ENCODE results near the gene SPATA13. TPM values are rescaled to one million over a fixed set of nuclear protein-coding genes. Genes with fewer than 3 reads are reported as not detected.

The SPATA13 gene
- total RNA-seq, 2 donors from 2014 or later = 101 to 112 TPM

DNA sequence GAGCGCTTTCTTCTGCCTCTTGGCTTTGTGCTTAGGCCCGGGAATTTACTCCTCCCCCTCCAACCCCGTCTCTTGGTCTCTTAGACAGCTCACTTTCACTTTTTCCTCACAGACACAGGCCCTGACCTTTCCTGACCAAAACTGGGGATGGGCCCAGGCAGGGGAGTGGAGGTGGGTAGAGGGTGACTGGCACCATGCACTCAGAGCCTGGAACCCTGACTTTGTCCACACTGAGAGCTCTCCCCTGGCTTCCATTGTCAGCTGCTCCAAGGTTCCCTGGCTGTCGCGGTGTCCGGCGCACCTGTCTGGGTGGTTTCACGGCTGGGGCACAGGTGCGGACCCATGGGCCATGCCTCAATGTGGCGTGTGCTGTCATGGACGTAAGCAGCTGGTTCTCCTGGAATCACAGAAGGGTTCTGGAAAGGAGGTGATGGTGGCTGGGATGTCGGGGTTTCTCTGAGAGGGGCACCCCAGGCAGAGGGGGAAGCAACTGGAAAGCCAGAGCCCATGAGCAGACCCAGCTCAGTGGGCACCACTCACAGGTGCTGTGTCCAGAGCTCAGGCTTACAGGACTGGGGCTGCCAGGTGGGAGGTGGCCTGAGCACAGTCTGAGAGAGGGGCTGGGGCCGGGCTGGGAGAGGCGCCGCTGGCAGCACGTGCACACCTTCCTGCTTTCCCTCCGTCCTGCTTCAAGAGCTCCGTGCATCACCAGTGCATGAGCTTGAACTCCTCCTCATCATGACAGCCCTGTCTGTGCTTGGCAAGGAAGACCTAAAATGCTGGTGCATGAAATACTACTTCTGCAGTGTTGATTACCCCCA is 120.9 kb downstream of the SPATA13 start:
- peak overlapping the region; percentile 39 for H3K4me3 Mint-ChIP-seq
- H3K36me3 Mint-ChIP-seq (ENCODE audit: low read depth) = peaks cover 7% of the 10 kb centered on the region
- ATAC-seq (no peak), DNase-seq (no peak)
- H3K9me3 ChIP-seq (ENCODE audit: control insufficient read depth, low read length, poor library complexity, severe bottlenecking) = no peaks in the 10 kb centered on the region
- peak overlapping the region; percentile 88 for H3K27ac Mint-ChIP-seq
- peaks cover 43% of the 10 kb centered on the region for H3K4me1 Mint-ChIP-seq
- H3K27me3 Mint-ChIP-seq = no peaks in the 10 kb centered on the region

DNA sequence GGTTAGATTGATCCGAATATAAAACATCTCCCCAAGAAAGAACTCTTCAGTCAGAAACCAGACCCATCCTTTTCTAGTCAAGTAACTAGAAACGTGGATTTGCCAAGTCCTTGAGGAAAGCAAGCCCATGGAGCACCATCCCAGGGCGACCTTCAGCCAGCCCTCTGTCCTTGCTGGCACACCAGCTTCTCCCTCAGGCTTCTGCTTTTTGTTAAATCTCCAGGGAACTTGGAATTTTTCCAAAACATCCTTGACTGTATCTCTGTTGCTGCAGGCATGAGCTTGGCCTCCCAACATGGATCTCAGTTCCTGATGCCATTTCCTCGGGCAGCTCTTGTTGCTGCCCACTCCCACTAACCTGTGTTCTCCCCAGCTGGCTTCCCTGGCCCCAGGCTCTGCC is 121.7 kb downstream of the SPATA13 start:
- Mint-ChIP-seq H3K4me1 (peaks cover 36% of the 10 kb centered on the region), H3K27ac (peak overlapping the region; percentile 83), H3K4me3 (peak overlapping the region; percentile 41), H3K36me3 (ENCODE audit: low read depth) (peaks cover 6% of the 10 kb centered on the region), H3K27me3 (no peaks in the 10 kb centered on the region)
- H3K9me3 ChIP-seq (ENCODE audit: control insufficient read depth, low read length, poor library complexity, severe bottlenecking) = no peaks in the 10 kb centered on the region
- no peak for ATAC-seq
- no peak for DNase-seq

DNA sequence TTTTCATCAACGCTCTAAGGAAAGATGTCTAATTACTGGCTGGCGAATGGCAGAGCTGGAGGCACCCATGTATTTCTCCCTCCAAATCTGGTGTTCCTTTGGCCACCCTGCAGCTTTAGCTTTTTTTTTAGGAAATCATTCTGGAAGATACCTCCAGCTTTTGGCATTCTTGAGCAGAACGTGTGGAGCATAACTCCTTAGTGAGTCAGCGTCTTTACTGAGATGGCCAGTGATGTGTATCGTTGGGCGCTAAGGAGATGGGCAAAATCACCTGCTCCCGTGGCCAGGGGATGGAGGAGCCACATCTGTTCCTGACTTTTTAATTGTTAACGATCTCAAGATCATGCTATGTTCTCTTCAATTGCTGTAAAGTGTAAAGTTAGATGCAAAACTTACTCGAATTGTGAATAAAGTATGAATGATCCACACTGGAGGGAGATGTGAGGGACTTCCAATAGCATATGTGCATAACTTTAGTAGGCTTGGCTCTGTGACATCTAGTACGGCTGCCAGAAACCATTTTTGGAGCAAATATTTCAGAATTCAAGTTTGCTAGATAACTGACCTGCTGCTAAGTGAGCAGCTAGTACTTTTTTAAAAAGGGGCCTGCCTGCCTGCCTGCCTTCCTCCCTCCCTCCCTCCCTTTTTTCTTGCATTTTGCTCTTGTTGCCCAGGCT is 124.5 kb downstream of the SPATA13 start:
- H3K4me3 Mint-ChIP-seq = no peak overlapping the region
- peaks cover 21% of the 10 kb centered on the region for H3K4me1 Mint-ChIP-seq
- peak overlapping the region; percentile 14 for H3K27ac Mint-ChIP-seq
- ATAC-seq (no peak), DNase-seq (no peak)
- no peaks in the 10 kb centered on the region for H3K27me3 Mint-ChIP-seq
- H3K9me3 ChIP-seq (ENCODE audit: control insufficient read depth, low read length, poor library complexity, severe bottlenecking) = no peaks in the 10 kb centered on the region
- H3K36me3 Mint-ChIP-seq (ENCODE audit: low read depth) = peaks cover 10% of the 10 kb centered on the region

DNA sequence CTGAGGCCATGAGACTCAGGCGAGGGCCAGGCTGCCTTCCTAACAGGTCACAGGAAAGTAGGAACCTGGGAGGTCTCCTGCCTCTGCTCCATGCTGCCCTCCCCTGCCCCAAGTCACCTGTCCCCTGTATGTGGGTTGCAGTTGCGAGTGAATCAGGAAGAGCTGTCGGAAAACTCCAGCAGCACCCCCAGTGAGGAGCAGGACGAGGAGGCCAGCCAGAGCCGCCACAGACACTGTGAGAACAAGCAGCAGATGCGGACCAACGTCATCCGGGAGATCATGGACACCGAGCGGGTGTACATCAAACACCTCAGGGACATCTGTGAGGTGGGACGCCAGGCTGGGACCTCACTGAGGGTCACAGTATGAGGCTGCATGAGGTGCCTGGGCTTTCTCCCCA is 126.1 kb downstream of the SPATA13 start:
- no peaks in the 10 kb centered on the region for H3K9me3 ChIP-seq (ENCODE audit: control insufficient read depth, low read length, poor library complexity, severe bottlenecking)
- Mint-ChIP-seq H3K36me3 (ENCODE audit: low read depth) (peaks cover 10% of the 10 kb centered on the region), H3K27me3 (no peaks in the 10 kb centered on the region), H3K4me3 (no peak overlapping the region), H3K27ac (no peak overlapping the region), H3K4me1 (peaks cover 13% of the 10 kb centered on the region)
- ATAC-seq = no peak
- no peak for DNase-seq

DNA sequence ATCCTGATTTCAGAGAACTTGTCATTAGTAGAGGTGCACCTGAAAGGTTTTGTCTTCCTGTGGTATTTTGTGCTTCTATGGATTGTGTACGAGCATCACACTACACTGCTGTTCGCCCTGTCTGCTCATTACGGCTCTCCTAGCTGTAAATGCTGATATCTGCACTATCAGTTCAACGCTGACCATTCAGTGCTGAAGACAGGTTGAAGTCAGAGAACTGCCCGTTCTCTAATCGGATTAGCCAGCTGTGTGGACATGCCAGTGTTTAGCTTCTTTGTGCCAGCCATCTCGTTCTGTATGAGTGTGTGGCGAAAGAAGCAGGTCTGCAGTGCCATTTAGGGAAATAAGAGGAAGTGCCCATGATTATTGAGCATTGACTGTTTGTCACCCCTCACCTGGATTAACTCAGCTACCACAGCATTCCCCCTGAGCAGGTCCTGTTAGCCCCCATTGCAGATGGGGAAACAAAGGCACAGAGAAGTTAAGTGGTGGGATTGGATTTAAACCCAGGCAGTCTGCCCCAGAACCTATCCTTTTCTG is 127.3 kb downstream of the SPATA13 start:
- H3K9me3 ChIP-seq (ENCODE audit: control insufficient read depth, low read length, poor library complexity, severe bottlenecking) = no peaks in the 10 kb centered on the region
- H3K27me3 Mint-ChIP-seq = no peaks in the 10 kb centered on the region
- H3K27ac Mint-ChIP-seq = no peak overlapping the region
- H3K36me3 Mint-ChIP-seq (ENCODE audit: low read depth) = peaks cover 13% of the 10 kb centered on the region
- no peak overlapping the region for H3K4me3 Mint-ChIP-seq
- ATAC-seq (no peak), DNase-seq (no peak)
- H3K4me1 Mint-ChIP-seq = peaks cover 6% of the 10 kb centered on the region

DNA sequence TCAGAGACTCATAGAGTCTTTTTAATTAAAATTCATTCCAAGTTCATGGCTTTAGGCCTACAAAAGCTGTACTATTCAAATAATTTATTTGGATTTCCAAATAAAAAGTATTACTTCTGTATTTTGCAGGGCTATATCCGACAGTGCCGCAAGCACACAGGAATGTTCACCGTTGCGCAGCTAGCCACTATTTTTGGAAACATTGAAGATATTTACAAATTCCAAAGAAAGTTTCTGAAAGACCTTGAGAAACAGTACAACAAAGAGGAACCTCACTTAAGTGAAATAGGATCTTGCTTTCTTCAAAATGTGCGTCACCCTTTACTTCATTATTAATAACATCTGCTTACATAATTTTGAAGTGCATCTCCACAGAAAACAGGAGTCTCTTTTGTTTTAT is 128.3 kb downstream of the SPATA13 start:
- H3K4me1 Mint-ChIP-seq = peaks cover 2% of the 10 kb centered on the region
- H3K27me3 Mint-ChIP-seq = no peaks in the 10 kb centered on the region
- no peak overlapping the region for H3K4me3 Mint-ChIP-seq
- no peak overlapping the region for H3K27ac Mint-ChIP-seq
- peaks cover 10% of the 10 kb centered on the region for H3K36me3 Mint-ChIP-seq (ENCODE audit: low read depth)
- ATAC-seq (no peak), DNase-seq (no peak)
- H3K9me3 ChIP-seq (ENCODE audit: control insufficient read depth, low read length, poor library complexity, severe bottlenecking) = no peaks in the 10 kb centered on the region

DNA sequence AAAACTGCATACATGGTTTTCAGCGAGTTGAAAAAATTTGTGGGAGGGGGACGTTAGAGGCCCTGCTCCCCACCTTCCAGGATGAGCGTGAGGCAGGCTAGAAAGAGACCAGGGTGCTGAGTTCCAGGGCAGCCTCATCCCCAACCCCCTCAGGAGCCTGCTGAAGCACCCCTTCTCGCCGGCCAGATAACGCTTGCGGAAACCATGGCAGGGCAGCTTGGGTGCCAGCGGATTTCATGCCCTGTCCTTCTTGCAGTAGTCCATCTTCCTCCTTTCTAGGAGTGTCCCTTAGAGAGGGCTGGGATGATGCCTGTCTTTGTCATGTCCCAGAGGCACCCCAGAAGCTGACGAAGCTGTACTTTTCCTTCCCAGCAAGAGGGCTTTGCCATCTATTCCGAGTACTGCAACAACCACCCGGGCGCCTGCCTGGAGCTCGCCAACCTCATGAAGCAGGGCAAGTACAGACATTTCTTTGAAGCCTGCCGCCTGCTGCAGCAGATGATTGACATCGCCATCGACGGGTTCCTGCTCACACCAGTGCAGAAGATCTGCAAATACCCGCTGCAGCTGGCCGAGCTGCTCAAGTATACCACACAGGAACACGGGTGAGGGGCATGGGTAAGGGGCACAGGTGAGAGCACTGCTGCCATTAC is 129.9 kb downstream of the SPATA13 start:
- DNase-seq (no peak), ATAC-seq (no peak)
- H3K9me3 ChIP-seq (ENCODE audit: control insufficient read depth, low read length, poor library complexity, severe bottlenecking) = no peaks in the 10 kb centered on the region
- H3K27me3 Mint-ChIP-seq = no peaks in the 10 kb centered on the region
- peaks cover 4% of the 10 kb centered on the region for H3K4me1 Mint-ChIP-seq
- peaks cover 8% of the 10 kb centered on the region for H3K36me3 Mint-ChIP-seq (ENCODE audit: low read depth)
- no peak overlapping the region for H3K27ac Mint-ChIP-seq
- no peak overlapping the region for H3K4me3 Mint-ChIP-seq

DNA sequence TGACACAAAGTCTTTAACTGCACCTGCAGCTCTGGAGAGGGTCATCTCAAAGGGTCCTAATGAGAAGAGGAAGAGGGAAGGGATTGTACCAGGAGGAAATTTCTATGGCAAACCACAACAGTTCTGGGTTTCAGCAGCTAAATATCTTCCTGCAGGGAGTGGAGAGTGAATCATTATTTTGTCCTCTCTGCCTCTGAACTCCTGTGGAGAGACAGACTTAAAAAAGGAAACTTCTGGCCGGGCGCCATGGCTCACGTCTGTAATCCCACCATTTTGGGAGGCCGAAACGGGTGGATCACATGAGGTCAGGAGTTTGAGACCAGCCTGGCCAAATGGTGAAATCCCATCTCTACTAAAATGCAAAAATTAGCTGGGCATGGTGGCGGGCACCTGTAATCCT is 132.0 kb downstream of the SPATA13 start:
- no peak for DNase-seq

DNA sequence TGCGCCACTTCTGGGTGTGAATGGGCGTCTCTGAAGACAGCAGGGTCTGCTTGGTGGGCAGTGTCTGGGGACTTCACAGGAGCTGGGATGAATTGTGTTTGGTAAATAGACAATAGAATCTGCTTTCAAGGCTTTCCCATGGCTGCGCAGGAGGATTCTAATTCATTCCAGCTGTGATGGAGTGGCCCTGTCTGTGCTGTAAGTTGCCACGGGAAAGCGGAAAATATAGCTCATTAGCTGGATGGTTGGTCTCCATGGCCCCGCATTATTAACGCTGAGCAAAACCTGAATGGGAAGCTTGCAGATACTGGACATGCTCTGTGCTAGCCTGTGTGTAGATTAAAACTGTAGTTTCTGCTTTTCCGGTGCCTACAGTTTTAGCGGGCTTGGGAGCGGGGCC is 133.2 kb downstream of the SPATA13 start:
- Mint-ChIP-seq H3K27me3 (no peaks in the 10 kb centered on the region), H3K27ac (peak overlapping the region; percentile 9), H3K4me1 (peaks cover 6% of the 10 kb centered on the region), H3K4me3 (no peak overlapping the region), H3K36me3 (ENCODE audit: low read depth) (peaks cover 16% of the 10 kb centered on the region)
- no peak for ATAC-seq
- no peak for DNase-seq
- H3K9me3 ChIP-seq (ENCODE audit: control insufficient read depth, low read length, poor library complexity, severe bottlenecking) = no peaks in the 10 kb centered on the region

More for the DNA sequence above, 132.0 kb downstream of the SPATA13 start:
- peaks cover 12% of the 10 kb centered on the region for H3K36me3 Mint-ChIP-seq (ENCODE audit: low read depth)
- no peaks in the 10 kb centered on the region for H3K27me3 Mint-ChIP-seq
- H3K27ac Mint-ChIP-seq = peak overlapping the region; percentile 90
- no peak overlapping the region for H3K4me3 Mint-ChIP-seq
- no peak for ATAC-seq
- H3K4me1 Mint-ChIP-seq = peaks cover 6% of the 10 kb centered on the region
- H3K9me3 ChIP-seq (ENCODE audit: control insufficient read depth, low read length, poor library complexity, severe bottlenecking) = no peaks in the 10 kb centered on the region

DNA sequence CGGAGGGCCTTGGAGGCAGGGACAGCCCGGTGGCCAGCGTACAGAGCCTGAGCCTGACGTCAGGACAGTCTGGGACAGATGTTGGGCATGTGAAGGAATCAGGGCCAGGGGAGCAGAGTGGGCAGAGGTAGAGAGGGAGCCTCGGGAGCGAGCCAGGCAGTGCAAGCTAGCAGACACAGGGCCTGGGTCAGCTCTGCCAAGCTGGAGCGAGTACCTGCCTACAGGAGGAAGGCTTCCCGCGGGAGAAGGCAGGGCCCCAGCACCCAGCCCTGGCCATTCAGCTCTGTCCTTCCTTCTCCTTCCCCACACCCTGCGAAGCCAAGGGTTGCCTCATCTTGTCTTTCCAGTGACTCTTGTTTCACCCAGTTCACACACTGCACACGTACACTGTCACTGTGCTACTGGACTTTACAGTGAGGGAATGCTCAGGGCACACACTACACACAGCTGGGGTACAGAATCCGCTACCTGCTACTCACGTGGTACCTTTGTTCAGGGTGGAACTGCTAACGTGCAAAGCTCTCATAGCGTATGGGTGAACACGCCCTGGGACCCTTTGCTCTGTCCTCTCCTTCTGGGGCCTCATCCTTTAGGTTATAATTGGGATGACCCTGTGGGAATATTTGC is 139.1 kb downstream of the SPATA13 start:
- Mint-ChIP-seq H3K4me1 (peaks cover 4% of the 10 kb centered on the region), H3K27ac (peak overlapping the region; percentile 57)
- no peak for ATAC-seq

DNA sequence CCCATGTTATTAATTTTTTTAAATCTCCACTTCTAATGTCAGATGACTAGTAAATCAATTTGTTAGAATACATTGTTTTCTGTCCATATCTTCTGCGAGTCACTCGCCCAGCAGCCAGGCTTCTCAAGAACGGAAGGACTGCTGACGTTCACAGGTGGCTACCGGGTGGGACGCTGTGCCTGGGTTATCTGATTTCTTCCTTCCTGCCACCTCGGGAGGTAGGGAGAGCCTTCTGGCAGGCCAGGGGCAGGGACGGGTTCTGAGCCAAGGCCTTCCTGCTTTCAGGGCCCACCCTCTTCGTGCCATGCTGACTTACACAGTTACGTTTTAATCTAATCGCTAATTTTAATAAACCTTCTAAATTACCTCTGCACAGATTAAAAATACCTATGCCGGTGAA is 140.9 kb downstream of the SPATA13 start:
- ATAC-seq (no peak), DNase-seq (no peak)
- peak overlapping the region; percentile 57 for H3K27ac Mint-ChIP-seq
- H3K9me3 ChIP-seq (ENCODE audit: control insufficient read depth, low read length, poor library complexity, severe bottlenecking) = no peaks in the 10 kb centered on the region
- H3K36me3 Mint-ChIP-seq (ENCODE audit: low read depth) = peaks cover 10% of the 10 kb centered on the region
- peaks cover 4% of the 10 kb centered on the region for H3K4me1 Mint-ChIP-seq
- H3K27me3 Mint-ChIP-seq = no peaks in the 10 kb centered on the region
- H3K4me3 Mint-ChIP-seq = no peak overlapping the region

More for the DNA sequence above, 139.1 kb downstream of the SPATA13 start:
- H3K9me3 ChIP-seq (ENCODE audit: control insufficient read depth, low read length, poor library complexity, severe bottlenecking) = no peaks in the 10 kb centered on the region
- Mint-ChIP-seq H3K27me3 (no peaks in the 10 kb centered on the region), H3K36me3 (ENCODE audit: low read depth) (peaks cover 10% of the 10 kb centered on the region), H3K4me3 (no peak overlapping the region)
- no peak for DNase-seq

DNA sequence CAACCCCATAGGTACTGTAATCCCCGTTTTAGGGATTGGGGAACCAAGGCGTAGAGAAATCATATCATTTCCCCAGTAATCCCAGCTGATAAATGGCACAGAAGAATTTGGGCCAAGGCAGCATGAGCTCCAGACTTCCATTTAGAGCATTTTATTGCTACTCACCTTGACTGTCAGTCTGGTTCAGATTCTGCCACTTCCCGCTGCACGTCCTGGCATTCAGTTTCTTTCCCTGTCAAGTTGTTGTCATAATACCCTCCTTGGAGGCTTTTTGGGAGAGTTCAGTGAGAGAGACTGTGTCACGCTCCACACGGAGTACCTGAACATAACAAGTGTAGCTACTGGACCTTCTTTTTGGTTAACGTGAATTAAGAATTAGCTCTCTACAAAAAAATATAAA is 141.4 kb downstream of the SPATA13 start:
- H3K4me1 Mint-ChIP-seq = peaks cover 2% of the 10 kb centered on the region

DNA sequence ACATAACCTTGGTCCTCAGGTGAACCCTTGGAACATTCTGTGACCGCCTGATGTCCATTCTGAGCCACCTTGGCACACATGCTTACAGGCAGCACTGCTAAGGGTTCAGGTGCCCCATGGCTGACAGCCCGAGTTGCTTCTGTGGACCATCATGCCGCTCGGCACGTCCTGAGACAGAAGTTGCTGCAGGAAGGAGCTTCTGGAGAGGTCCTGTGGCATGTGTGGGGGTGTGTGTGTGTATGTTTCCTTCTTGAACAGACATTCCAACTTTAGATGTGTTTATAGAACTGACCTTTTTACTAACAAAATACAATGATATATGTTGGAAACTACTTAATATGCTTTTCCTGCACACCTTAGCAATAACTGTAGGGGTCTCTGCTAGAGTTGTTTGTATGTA is 144.1 kb downstream of the SPATA13 start:
- H3K27me3 Mint-ChIP-seq = no peaks in the 10 kb centered on the region
- H3K4me1 Mint-ChIP-seq = peaks cover 4% of the 10 kb centered on the region
- H3K27ac Mint-ChIP-seq = peak overlapping the region; percentile 9
- H3K36me3 Mint-ChIP-seq (ENCODE audit: low read depth) = peaks cover 3% of the 10 kb centered on the region
- DNase-seq (no peak), ATAC-seq (no peak)
- H3K9me3 ChIP-seq (ENCODE audit: control insufficient read depth, low read length, poor library complexity, severe bottlenecking) = no peaks in the 10 kb centered on the region
- no peak overlapping the region for H3K4me3 Mint-ChIP-seq

More for the DNA sequence above, 141.4 kb downstream of the SPATA13 start:
- Mint-ChIP-seq H3K4me3 (no peak overlapping the region), H3K36me3 (ENCODE audit: low read depth) (peaks cover 10% of the 10 kb centered on the region), H3K27me3 (no peaks in the 10 kb centered on the region), H3K27ac (no peak overlapping the region)
- ATAC-seq (no peak), DNase-seq (no peak)
- H3K9me3 ChIP-seq (ENCODE audit: control insufficient read depth, low read length, poor library complexity, severe bottlenecking) = no peaks in the 10 kb centered on the region
